Panc1 (cell line): ENCODE measurements around the gene CRADD.

ENCODE experiments used
- CTCF ChIP-seq: fragments of 450-650 bp; IDR thresholded peaks from 2 replicates; pipeline ENCODE4 v1.5.1; 2017; ENCODE audit warnings: mild to moderate bottlenecking
- POLR2AphosphoS5 ChIP-seq: IDR thresholded peaks from 2 replicates; pipeline ENCODE4 v1.6.1; 2012; ENCODE audit warnings: mild to moderate bottlenecking, low read depth, low read length, moderate library complexity
- REST ChIP-seq, 2 experiments: IDR thresholded peaks; 2 replicates each; pipeline ENCODE4 v1.6.1; 2011 to 2012; ENCODE audit warnings: low read depth in 2 of 2, control low read depth in 1 of 2, low read length in 1 of 2, mild to moderate bottlenecking in 1 of 2, moderate library complexity in 1 of 2; ENCODE audit not compliant: insufficient read depth in 1 of 2
- TCF7L2 ChIP-seq: IDR thresholded peaks from 2 replicates; pipeline ENCODE4 v1.6.1; 2011; ENCODE audit warnings: mild to moderate bottlenecking, low read depth, low read length, inconsistent platforms

- TF ChIP-seq CTCF (no peak), REST (IDR thresholded peaks at IDR 0.05; ENCODE audit: insufficient read depth in 1 of 2, low read depth in 2 of 2, low read length in 1 of 2) (no peak), POLR2AphosphoS5 (no peak), TCF7L2 (no peak)
These were observed 67.0 kb downstream of the CRADD start for GRCh38 chr12:93743999-93744689.
